CD4-positive, CD25-positive, alpha-beta regulatory T cell (primary cell): ENCODE data around the gene DHH. TPM values are rescaled to one million over a fixed set of nuclear protein-coding genes. Genes with fewer than 3 reads are reported as not detected.

Experiments
- ATAC-seq, 2 donors: fragments of 150-1000 bp; cut with Tn5 transposase; one replicate each; pipeline ENCODE4 v1.10.0; 2021; ENCODE audit warnings: low read depth in 2 of 2, moderate number of reproducible peaks in 2 of 2, moderate library complexity in 1 of 2
- DNase-seq, 3 donors: peaks; one replicate each; pipeline versions ENCODE4 v3.0.0 to v3.0.0-alpha.2; 2012 to 2022; ENCODE audit warnings: mixed read lengths in 1 of 3
- H3K27ac ChIP-seq: one replicate; pipeline ENCODE4 v1.7.0; 2013; ENCODE audit warnings: mild to moderate bottlenecking, low read length; ENCODE audit not compliant: insufficient read depth, poor library complexity, severe bottlenecking
- H3K27me3 ChIP-seq: one replicate; pipeline ENCODE4 v1.7.0; 2013; ENCODE audit warnings: low read length; ENCODE audit not compliant: control insufficient read depth, insufficient read depth
- H3K36me3 ChIP-seq: one replicate; pipeline ENCODE4 v1.7.0; 2013; ENCODE audit warnings: mild to moderate bottlenecking, low read length, moderate library complexity; ENCODE audit not compliant: control insufficient read depth, insufficient read depth
- H3K4me1 ChIP-seq: 2 replicates; pipeline ENCODE4 v1.7.0; 2013; ENCODE audit warnings: mild to moderate bottlenecking, low read length; ENCODE audit not compliant: insufficient read depth, control insufficient read depth, poor library complexity, severe bottlenecking
- H3K4me3 ChIP-seq: one replicate; pipeline ENCODE4 v1.7.0; 2013; ENCODE audit warnings: low read depth, mild to moderate bottlenecking, low read length, moderate library complexity
- H3K9me3 ChIP-seq, 2 experiments: 1 replicate in 1 of 2; 2 replicates in 1 of 2; pipeline ENCODE4 v1.7.0; 2013; ENCODE audit warnings: low read length in 2 of 2, mild to moderate bottlenecking in 1 of 2, moderate library complexity in 1 of 2; ENCODE audit not compliant: control insufficient read depth in 2 of 2
- H3K27ac Mint-ChIP-seq, 3 donors: one replicate each; pipeline ENCODE4 v1.8.0; 2020 to 2022; ENCODE audit warnings: mild to moderate bottlenecking in 3 of 3, mixed read lengths in 3 of 3, moderate library complexity in 2 of 3
- H3K27me3 Mint-ChIP-seq: one replicate; pipeline ENCODE4 v1.8.0; 2022; ENCODE audit warnings: mild to moderate bottlenecking, mixed read lengths
- H3K36me3 Mint-ChIP-seq: one replicate; pipeline ENCODE4 v1.8.0; 2020; ENCODE audit warnings: mixed read lengths
- H3K4me1 Mint-ChIP-seq, 4 donors: one replicate each; pipeline ENCODE4 v1.8.0; 2020 to 2022; ENCODE audit warnings: mixed read lengths in 4 of 4, mild to moderate bottlenecking in 1 of 4
- H3K4me3 Mint-ChIP-seq, 4 donors: one replicate each; pipeline ENCODE4 v1.8.0; 2020 to 2022; ENCODE audit warnings: mild to moderate bottlenecking in 4 of 4, mixed read lengths in 4 of 4, moderate library complexity in 3 of 4
- H3K9me3 Mint-ChIP-seq, 7 donors: one replicate each; pipeline ENCODE4 v1.8.0; 2020 to 2022; ENCODE audit warnings: mixed read lengths in 7 of 7, mild to moderate bottlenecking in 3 of 7, moderate library complexity in 2 of 7
- polyA plus RNA-seq, 4 donors: library from polyadenylated mRNA; unstranded; fragments of 300-500 nt; fragmentation: Illumina TruSeq; gene quantifications; one replicate each; pipeline ENCODE4 v1.2.3, GENCODE V29; 2021
- total RNA-seq: library from RNA; stranded (reverse); gene quantifications from one replicate; pipeline ENCODE4 v1.2.3, GENCODE V29; 2022

DHH gene
- total and polyA plus RNA-seq, 5 donors from 2014 or later = 0.27 TPM; not detected in 4

- Mint-ChIP-seq H3K27ac (no peak overlapping the region), H3K4me1 (peaks cover 5 to 67% (median 39%) of the 10 kb centered on the region in 4 donors)
Observed at GRCh38 chr12:49092086-49092815, 2.4 kb downstream of the DHH start.

GRCh38 chr12:49091836-49092085, 2.8 kb downstream of the DHH start:
- peaks cover 5 to 67% (median 41%) of the 10 kb centered on the region in 4 donors for H3K4me1 Mint-ChIP-seq
- H3K27ac ChIP-seq = no peak overlapping the region
- no peak overlapping the region for H3K4me3 ChIP-seq
- H3K36me3 Mint-ChIP-seq = peaks cover 14% of the 10 kb centered on the region
- H3K4me3 Mint-ChIP-seq = peak overlapping the region in 1 of 4 donors; percentile 49
- H3K27me3 ChIP-seq = peaks cover 33% of the 10 kb centered on the region
- no peaks in the 10 kb centered on the region for H3K9me3 ChIP-seq
- DNase-seq (no peak), ATAC-seq (no peak)
- H3K4me1 ChIP-seq = peaks cover 64% of the 10 kb centered on the region
- peaks cover 3% of the 10 kb centered on the region for H3K36me3 ChIP-seq
- peaks cover 86% of the 10 kb centered on the region for H3K27me3 Mint-ChIP-seq
- peaks cover 0 to 2% (median 0%) of the 10 kb centered on the region in 7 donors for H3K9me3 Mint-ChIP-seq
- H3K27ac Mint-ChIP-seq = no peak overlapping the region

More at GRCh38 chr12:49092086-49092815, 2.4 kb downstream of the DHH start:
- Mint-ChIP-seq H3K9me3 (peaks cover 0 to 2% (median 0%) of the 10 kb centered on the region in 7 donors), H3K4me3 (peak overlapping the region in 3 of 4 donors; percentile 49 to 70 (median 56)), H3K27me3 (peaks cover 82% of the 10 kb centered on the region), H3K36me3 (peaks cover 15% of the 10 kb centered on the region)
- Histone ChIP-seq H3K27me3 (peaks cover 33% of the 10 kb centered on the region), H3K27ac (no peak overlapping the region), H3K4me1 (peaks cover 64% of the 10 kb centered on the region), H3K36me3 (peaks cover 8% of the 10 kb centered on the region), H3K9me3 (no peaks in the 10 kb centered on the region), H3K4me3 (no peak overlapping the region)
- peak in 1 of 2 donors; percentile 24 for ATAC-seq
- peak; percentile 36 to 56 (median 47) for DNase-seq

GRCh38 chr12:49091056-49091835, 3.4 kb downstream of the DHH start:
- Histone ChIP-seq H3K27ac (no peak overlapping the region), H3K4me3 (no peak overlapping the region), H3K27me3 (peaks cover 33% of the 10 kb centered on the region), H3K9me3 (no peaks in the 10 kb centered on the region), H3K4me1 (peaks cover 64% of the 10 kb centered on the region), H3K36me3 (no peaks in the 10 kb centered on the region)
- H3K27ac Mint-ChIP-seq = no peak overlapping the region
- peaks cover 87% of the 10 kb centered on the region for H3K27me3 Mint-ChIP-seq
- ATAC-seq = no peak
- no peak for DNase-seq
- H3K4me1 Mint-ChIP-seq = peaks cover 0 to 67% (median 43%) of the 10 kb centered on the region in 4 donors
- H3K36me3 Mint-ChIP-seq = peaks cover 10% of the 10 kb centered on the region
- peak overlapping the region; percentile 48 to 78 (median 48) for H3K4me3 Mint-ChIP-seq
- H3K9me3 Mint-ChIP-seq = peaks cover 0 to 2% (median 0%) of the 10 kb centered on the region in 7 donors

- Histone ChIP-seq H3K27me3 (peaks cover 32% of the 10 kb centered on the region), H3K4me1 (peaks cover 64% of the 10 kb centered on the region)
Observed at GRCh38 chr12:49089821-49090773, 4.5 kb downstream of the DHH start.

GRCh38 chr12:49088932-49089330, 5.7 kb downstream of the DHH start:
- peaks cover 0 to 53% (median 34%) of the 10 kb centered on the region in 4 donors for H3K4me1 Mint-ChIP-seq
- no peak overlapping the region for H3K4me3 ChIP-seq
- H3K4me1 ChIP-seq = peaks cover 54% of the 10 kb centered on the region
- H3K9me3 Mint-ChIP-seq = no peaks in the 10 kb centered on the region
- no peaks in the 10 kb centered on the region for H3K36me3 ChIP-seq
- H3K9me3 ChIP-seq = peaks cover 0 to 2% of the 10 kb centered on the region in 2 experiments
- peaks cover 28% of the 10 kb centered on the region for H3K27me3 ChIP-seq
- H3K27ac ChIP-seq = no peak overlapping the region
- peaks cover 90% of the 10 kb centered on the region for H3K27me3 Mint-ChIP-seq
- DNase-seq (no peak), ATAC-seq (no peak)
- H3K4me3 Mint-ChIP-seq = peak overlapping the region in 2 of 4 donors; percentile 52 to 72
- no peaks in the 10 kb centered on the region for H3K36me3 Mint-ChIP-seq
- H3K27ac Mint-ChIP-seq = no peak overlapping the region

More at GRCh38 chr12:49089821-49090773, 4.5 kb downstream of the DHH start:
- Histone ChIP-seq H3K9me3 (no peaks in the 10 kb centered on the region), H3K27ac (no peak overlapping the region), H3K4me3 (peak overlapping the region; percentile 53), H3K36me3 (no peaks in the 10 kb centered on the region)
- Mint-ChIP-seq H3K9me3 (peaks cover 0 to under 1% (median 0%) of the 10 kb centered on the region in 7 donors), H3K4me1 (peaks cover 0 to 63% (median 38%) of the 10 kb centered on the region in 4 donors), H3K4me3 (peak overlapping the region; percentile 74 to 82 (median 78)), H3K27me3 (peaks cover 87% of the 10 kb centered on the region), H3K27ac (no peak overlapping the region), H3K36me3 (peaks cover 3% of the 10 kb centered on the region)
- DNase-seq = peak in 2 of 3 donors; percentile 33 to 48
- no peak for ATAC-seq

GRCh38 chr12:49088150-49088931, 6.3 kb downstream of the DHH start:
- Mint-ChIP-seq H3K4me1 (peaks cover 0 to 47% (median 29%) of the 10 kb centered on the region in 4 donors), H3K4me3 (peak overlapping the region; percentile 17 to 72 (median 56)), H3K36me3 (no peaks in the 10 kb centered on the region), H3K27ac (no peak overlapping the region), H3K27me3 (peaks cover 86% of the 10 kb centered on the region), H3K9me3 (no peaks in the 10 kb centered on the region)
- Histone ChIP-seq H3K4me3 (no peak overlapping the region), H3K27ac (no peak overlapping the region), H3K27me3 (peaks cover 26% of the 10 kb centered on the region), H3K36me3 (no peaks in the 10 kb centered on the region), H3K9me3 (peaks cover 0 to 2% of the 10 kb centered on the region in 2 experiments), H3K4me1 (peaks cover 49% of the 10 kb centered on the region)
- ATAC-seq (peak; percentile 88 to 89), DNase-seq (peak; percentile 57 to 83 (median 77))
